Kidney (tissue), 14 donors: ENCODE data around the gene PKN1. TPM values are rescaled to one million over a fixed set of nuclear protein-coding genes. Genes with fewer than 3 reads are reported as not detected.

Source experiments
- DNase-seq, 5 donors: peaks; one replicate each; pipeline ENCODE4 v3.0.0-alpha.2; 2013 to 2020
- FAIRE-seq: peaks from 2 replicates; lab custom pipeline; 2012; peaks lifted over from hg19 to GRCh38; lab: Jason Lieb, UNC
- H3K27ac ChIP-seq, 2 donors: one replicate each; pipeline ENCODE4 v1.7.0; 2013; ENCODE audit warnings: low read depth in 2 of 2, low read length in 2 of 2, inconsistent platforms in 1 of 2
- H3K27me3 ChIP-seq: one replicate; pipeline ENCODE4 v1.7.1; 2013; ENCODE audit warnings: low read length, inconsistent platforms; ENCODE audit not compliant: control insufficient read depth, insufficient read depth
- H3K36me3 ChIP-seq, 3 donors: one replicate each; pipeline versions ENCODE4 v1.7.0 to v1.7.1; 2013; ENCODE audit warnings: low read length in 3 of 3, control low read depth in 1 of 3, inconsistent platforms in 1 of 3; ENCODE audit not compliant: insufficient read depth in 3 of 3, control insufficient read depth in 2 of 3
- H3K4me1 ChIP-seq, 3 donors: one replicate each; pipeline versions ENCODE4 v1.7.0 to v1.7.1; 2013; ENCODE audit warnings: low read length in 3 of 3, inconsistent platforms in 1 of 3, low read depth in 1 of 3; ENCODE audit not compliant: control insufficient read depth in 2 of 3, insufficient read depth in 2 of 3
- H3K4me3 ChIP-seq, 3 donors: one replicate each; pipeline versions ENCODE4 v1.7.0 to v1.8.1; 2013; ENCODE audit warnings: low read length in 3 of 3, control low read depth in 1 of 3, inconsistent platforms in 1 of 3
- H3K9ac ChIP-seq, 3 donors: one replicate each; pipeline versions ENCODE4 v1.7.0 to v1.7.1; 2013; ENCODE audit warnings: low read length in 3 of 3, control low read depth in 1 of 3, inconsistent platforms in 1 of 3
- H3K9me3 ChIP-seq, 3 donors: one replicate each; pipeline versions ENCODE4 v1.7.0 to v1.7.1; 2013; ENCODE audit warnings: low read length in 3 of 3, control low read depth in 1 of 3, inconsistent platforms in 1 of 3; ENCODE audit not compliant: control insufficient read depth in 2 of 3, insufficient read depth in 1 of 3
- intact Hi-C: fragments of 100-400 bp; cut with DNase I; formaldehyde crosslinking; loops from one replicate; pipeline ENCODE4 v1.11.1; 2022
- polyA plus RNA-seq: library from polyadenylated mRNA; stranded (reverse); fragments of 350-450 nt; fragmentation: Illumina TruSeq; extraction: RNeasy Lipid Tissue Mini Kit (QIAGEN cat#74804); gene quantifications from one replicate; pipeline ENCODE4 v1.2.3, GENCODE V29; 2014; ENCODE audit warnings: low read depth, low replicate concordance; ENCODE audit not compliant: insufficient read depth
- total RNA-seq: library from RNA; stranded (reverse); fragmentation: NEBNext Ultra II Directional; extraction: Animal tissue kit (Norgen Biotek cat#: 25700); gene quantifications from one replicate; pipeline ENCODE4 v1.2.1, GENCODE V29; 2021
- TF ChIP-seq, protein P1 (sequence below): IDR thresholded peaks from 3 replicates; pipeline ENCODE4 v1.5.1; 2012; ENCODE audit warnings: mild to moderate bottlenecking, moderate library complexity, borderline replicate concordance; ENCODE audit not compliant: insufficient read depth; ENCODE audit errors: extremely low read depth
- donor health status: control.
- donor health status: control.
- donor health status: control.
- donor health status: control.
- donor health status: control.
- donor health status: DM: yes; HTN: yes; CAD: no.
- donor health status: Normal renal cell carcinoma (clear cell type).

PKN1 gene
- total and polyA plus RNA-seq, 2 donors from 2014 or later = 67.7 to 103 TPM

DNA sequence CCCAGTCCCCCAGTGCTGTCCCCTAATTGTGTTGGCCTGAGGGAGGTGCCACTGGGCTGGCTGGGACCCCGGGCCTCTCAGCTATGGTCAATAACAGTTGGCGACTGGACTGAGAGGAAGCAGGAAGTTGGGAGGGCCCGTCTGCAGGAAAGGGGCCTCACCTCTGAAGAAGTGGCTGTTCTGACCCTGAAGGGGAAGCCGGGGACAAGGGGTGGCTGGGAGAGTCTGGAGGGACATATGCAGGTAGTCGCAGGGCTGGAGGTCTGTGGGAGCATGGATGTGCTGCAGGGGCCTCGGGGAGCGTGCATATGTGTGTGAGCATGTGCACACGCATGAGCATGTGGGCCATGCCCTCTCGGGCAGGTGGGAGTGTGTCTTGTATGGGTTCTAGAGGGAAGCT, 5.9 kb downstream of the PKN1 start:
- H3K27ac ChIP-seq = no peak overlapping the region
- intact Hi-C loops = no loop called here

DNA sequence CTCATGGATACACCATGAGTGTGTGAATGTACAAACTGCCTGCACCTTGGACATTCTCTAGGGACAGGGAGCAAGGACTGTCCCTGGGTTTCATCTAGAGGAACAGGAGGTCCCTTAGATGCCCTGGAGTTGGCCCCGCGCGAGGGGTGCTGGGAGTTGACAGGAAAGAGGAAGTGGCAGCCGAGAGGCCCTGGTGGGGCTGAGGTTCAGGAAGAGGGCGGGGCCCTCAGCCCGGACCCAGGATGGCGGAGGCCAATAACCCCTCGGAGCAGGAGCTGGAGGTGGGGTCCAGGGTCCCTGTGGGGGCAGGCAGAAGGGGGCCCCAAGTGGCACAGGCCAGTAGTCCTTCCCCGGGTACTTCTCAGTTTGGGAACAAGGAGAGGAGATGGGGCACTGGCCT, 6.9 kb downstream of the PKN1 start:
- FAIRE-seq (no peak), DNase-seq (peak in 3 of 5 donors; percentile 13 to 94 (median 58))
- Histone ChIP-seq H3K4me3 (peak overlapping the region in 1 of 3 donors; percentile 35), H3K36me3 (peaks cover 17 to 23% (median 21%) of the 10 kb centered on the region in 3 donors), H3K27ac (no peak overlapping the region), H3K9me3 (no peaks in the 10 kb centered on the region), H3K27me3 (no peaks in the 10 kb centered on the region), H3K9ac (no peak overlapping the region), H3K4me1 (peaks cover 0 to 17% (median 0%) of the 10 kb centered on the region in 3 donors)
- TF ChIP-seq, protein P1, sequence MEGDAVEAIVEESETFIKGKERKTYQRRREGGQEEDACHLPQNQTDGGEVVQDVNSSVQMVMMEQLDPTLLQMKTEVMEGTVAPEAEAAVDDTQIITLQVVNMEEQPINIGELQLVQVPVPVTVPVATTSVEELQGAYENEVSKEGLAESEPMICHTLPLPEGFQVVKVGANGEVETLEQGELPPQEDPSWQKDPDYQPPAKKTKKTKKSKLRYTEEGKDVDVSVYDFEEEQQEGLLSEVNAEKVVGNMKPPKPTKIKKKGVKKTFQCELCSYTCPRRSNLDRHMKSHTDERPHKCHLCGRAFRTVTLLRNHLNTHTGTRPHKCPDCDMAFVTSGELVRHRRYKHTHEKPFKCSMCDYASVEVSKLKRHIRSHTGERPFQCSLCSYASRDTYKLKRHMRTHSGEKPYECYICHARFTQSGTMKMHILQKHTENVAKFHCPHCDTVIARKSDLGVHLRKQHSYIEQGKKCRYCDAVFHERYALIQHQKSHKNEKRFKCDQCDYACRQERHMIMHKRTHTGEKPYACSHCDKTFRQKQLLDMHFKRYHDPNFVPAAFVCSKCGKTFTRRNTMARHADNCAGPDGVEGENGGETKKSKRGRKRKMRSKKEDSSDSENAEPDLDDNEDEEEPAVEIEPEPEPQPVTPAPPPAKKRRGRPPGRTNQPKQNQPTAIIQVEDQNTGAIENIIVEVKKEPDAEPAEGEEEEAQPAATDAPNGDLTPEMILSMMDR = no peak
- intact Hi-C loops = no loop called here

More for the DNA sequence above, 5.9 kb downstream of the PKN1 start:
- TF ChIP-seq, protein P1 = no peak
- H3K9me3 ChIP-seq = no peaks in the 10 kb centered on the region
- DNase-seq (no peak), FAIRE-seq (no peak)
- H3K36me3 ChIP-seq = peaks cover 14 to 15% (median 15%) of the 10 kb centered on the region in 3 donors
- peaks cover 0 to 25% (median 9%) of the 10 kb centered on the region in 3 donors for H3K4me1 ChIP-seq
- H3K9ac ChIP-seq = no peak overlapping the region
- no peaks in the 10 kb centered on the region for H3K27me3 ChIP-seq
- H3K4me3 ChIP-seq = no peak overlapping the region

DNA sequence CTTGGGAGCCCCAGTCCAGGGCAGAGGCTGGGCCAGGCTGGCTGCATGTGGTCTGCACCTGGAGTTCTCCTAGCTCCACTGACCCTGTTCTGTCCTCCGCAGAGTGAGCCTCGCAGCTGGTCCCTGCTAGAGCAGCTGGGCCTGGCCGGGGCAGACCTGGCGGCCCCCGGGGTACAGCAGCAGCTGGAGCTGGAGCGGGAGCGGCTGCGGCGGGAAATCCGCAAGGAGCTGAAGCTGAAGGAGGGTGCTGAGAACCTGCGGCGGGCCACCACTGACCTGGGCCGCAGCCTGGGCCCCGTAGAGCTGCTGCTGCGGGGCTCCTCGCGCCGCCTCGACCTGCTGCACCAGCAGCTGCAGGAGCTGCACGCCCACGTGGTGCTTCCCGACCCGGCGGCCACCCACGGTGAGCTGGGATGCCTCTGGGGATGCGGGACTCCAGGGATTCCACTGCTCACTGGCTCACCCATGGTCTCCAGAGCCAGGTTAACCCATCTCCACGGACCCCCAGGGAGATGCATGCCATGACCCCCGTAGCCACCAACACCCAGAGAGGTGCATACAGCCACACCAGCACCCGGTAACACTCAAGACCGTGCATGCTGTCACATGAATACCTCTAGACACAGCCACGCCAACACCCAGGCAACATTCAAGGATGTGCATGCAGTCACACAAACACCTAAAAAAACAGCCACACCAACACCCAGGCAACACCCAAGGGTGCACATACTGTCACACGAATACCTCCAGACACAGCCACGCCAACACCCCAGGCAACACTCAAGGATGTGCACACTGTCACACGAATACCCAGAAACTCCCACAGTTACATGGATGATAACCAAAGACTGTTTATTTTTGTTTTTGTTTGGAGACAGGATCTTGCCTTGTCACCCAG, 8.2 kb downstream of the PKN1 start:
- intact Hi-C loops = no loop called here
- FAIRE-seq = no peak
- peaks cover 0 to 11% (median 0%) of the 10 kb centered on the region in 3 donors for H3K4me1 ChIP-seq
- H3K4me3 ChIP-seq = no peak overlapping the region
- no peaks in the 10 kb centered on the region for H3K27me3 ChIP-seq
- TF ChIP-seq, protein P1 = no peak
- DNase-seq = no peak
- H3K9me3 ChIP-seq = no peaks in the 10 kb centered on the region
- no peak overlapping the region for H3K27ac ChIP-seq
- H3K36me3 ChIP-seq = peaks cover 17 to 27% (median 22%) of the 10 kb centered on the region in 3 donors
- H3K9ac ChIP-seq = no peak overlapping the region
